Upper lobe of left lung (tissue), 4 donors: ENCODE results near the gene HKDC1.

Experiments
- POLR2A ChIP-seq, 4 donors: fragments of 450-650 bp; IDR thresholded peaks; one replicate each; pipeline ENCODE4 v1.5.1; 2016 to 2017; ENCODE audit warnings: antibody characterized with exemption in 4 of 4, mild to moderate bottlenecking in 2 of 4
- TF ChIP-seq, protein P1 (sequence below), 6 experiments: fragments of 450-650 bp in 4 of 6; fragments of 200-600 bp in 2 of 6; sonication (generic) in 2 of 6; IDR thresholded peaks; one replicate each; pipeline ENCODE4 v1.5.1; 2016 to 2019; ENCODE audit warnings: antibody characterized with exemption in 6 of 6

DNA sequence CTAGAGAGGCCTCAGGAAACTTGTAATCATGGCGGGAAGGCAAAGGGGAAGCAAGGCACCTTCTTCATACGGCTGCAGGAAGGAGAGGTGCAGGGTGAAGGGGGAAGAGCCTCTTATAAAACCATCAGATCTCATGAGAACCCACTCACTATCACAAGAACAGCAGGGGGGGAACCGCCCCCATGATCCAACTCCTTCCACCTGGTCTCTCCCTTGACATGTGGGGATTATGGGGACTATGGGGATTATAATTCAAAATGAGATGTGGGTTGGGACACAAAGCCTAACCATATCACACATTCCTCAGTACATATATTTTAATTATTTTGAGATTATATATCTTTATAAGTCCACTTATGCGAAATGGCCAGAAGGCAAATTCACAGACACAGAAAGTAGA, 67.0 kb downstream of the HKDC1 start:
- TF ChIP-seq, protein P1, sequence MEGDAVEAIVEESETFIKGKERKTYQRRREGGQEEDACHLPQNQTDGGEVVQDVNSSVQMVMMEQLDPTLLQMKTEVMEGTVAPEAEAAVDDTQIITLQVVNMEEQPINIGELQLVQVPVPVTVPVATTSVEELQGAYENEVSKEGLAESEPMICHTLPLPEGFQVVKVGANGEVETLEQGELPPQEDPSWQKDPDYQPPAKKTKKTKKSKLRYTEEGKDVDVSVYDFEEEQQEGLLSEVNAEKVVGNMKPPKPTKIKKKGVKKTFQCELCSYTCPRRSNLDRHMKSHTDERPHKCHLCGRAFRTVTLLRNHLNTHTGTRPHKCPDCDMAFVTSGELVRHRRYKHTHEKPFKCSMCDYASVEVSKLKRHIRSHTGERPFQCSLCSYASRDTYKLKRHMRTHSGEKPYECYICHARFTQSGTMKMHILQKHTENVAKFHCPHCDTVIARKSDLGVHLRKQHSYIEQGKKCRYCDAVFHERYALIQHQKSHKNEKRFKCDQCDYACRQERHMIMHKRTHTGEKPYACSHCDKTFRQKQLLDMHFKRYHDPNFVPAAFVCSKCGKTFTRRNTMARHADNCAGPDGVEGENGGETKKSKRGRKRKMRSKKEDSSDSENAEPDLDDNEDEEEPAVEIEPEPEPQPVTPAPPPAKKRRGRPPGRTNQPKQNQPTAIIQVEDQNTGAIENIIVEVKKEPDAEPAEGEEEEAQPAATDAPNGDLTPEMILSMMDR (IDR thresholded peaks at IDR 0.05): no peak
- no peak for TF ChIP-seq POLR2A (IDR thresholded peaks at IDR 0.05)
